Esophagus muscularis mucosa (tissue), 3 donors: Measurements from ENCODE around the gene SLC38A9.
"Not testable (repeated sequence)": the region's sequence is repeated elsewhere in the genome, so short reads cannot be mapped to it uniquely, and the experiment has no call there.

Experiments used
- CTCF ChIP-seq, 3 experiments: fragments of 200-600 bp in 2 of 3; fragments of 450-650 bp in 1 of 3; sonication (generic) in 2 of 3; IDR thresholded peaks; one replicate each; pipeline ENCODE4 v1.5.1; 2017 to 2019; ENCODE audit warnings: antibody characterized with exemption in 3 of 3, mild to moderate bottlenecking in 2 of 3, moderate library complexity in 1 of 3
- POLR2A ChIP-seq: fragments of 450-650 bp; IDR thresholded peaks from one replicate; pipeline ENCODE4 v1.6.1; 2017; ENCODE audit warnings: antibody characterized with exemption, moderate library complexity, mild to moderate bottlenecking, low read depth

GRCh38 chr5:55607309-55607708 is 104.8 kb downstream of the SLC38A9 start:
- TF ChIP-seq POLR2A; CTCF (IDR thresholded peaks at IDR 0.05): not testable (repeated sequence)
